ENCODE results near the gene AMER3.
"Not testable (repeated sequence)": the region's sequence is repeated elsewhere in the genome, so short reads cannot be mapped to it uniquely, and the experiment has no call there.

DNA sequence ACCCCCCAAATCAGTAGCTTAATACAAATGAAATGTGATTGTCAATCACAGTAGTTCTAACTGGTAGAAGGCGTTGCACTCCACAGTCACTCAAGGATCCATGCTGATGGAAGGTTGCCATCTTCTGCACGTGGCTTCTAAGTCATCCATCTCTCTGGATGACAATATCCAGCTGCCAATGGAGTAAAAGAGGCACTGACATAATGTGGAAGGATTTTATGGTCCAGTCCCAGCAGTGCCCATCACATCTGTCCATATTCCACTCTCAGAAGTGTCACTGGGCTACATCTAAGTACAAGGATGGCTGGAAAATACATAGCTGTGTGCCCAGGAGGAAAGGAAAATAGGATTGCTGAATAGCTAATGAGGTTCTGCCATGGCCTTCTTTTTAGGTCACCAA lies 40.5 kb upstream of the AMER3 start:
- TF ChIP-seq, protein P1, sequence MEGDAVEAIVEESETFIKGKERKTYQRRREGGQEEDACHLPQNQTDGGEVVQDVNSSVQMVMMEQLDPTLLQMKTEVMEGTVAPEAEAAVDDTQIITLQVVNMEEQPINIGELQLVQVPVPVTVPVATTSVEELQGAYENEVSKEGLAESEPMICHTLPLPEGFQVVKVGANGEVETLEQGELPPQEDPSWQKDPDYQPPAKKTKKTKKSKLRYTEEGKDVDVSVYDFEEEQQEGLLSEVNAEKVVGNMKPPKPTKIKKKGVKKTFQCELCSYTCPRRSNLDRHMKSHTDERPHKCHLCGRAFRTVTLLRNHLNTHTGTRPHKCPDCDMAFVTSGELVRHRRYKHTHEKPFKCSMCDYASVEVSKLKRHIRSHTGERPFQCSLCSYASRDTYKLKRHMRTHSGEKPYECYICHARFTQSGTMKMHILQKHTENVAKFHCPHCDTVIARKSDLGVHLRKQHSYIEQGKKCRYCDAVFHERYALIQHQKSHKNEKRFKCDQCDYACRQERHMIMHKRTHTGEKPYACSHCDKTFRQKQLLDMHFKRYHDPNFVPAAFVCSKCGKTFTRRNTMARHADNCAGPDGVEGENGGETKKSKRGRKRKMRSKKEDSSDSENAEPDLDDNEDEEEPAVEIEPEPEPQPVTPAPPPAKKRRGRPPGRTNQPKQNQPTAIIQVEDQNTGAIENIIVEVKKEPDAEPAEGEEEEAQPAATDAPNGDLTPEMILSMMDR (IDR thresholded peaks at IDR 0.05) = not testable (repeated sequence)
- not testable (repeated sequence) for TF ChIP-seq POLR2A (IDR thresholded peaks at IDR 0.05)
